ENCODE data around the gene CBX2.
"Not testable (repeated sequence)": the region's sequence is repeated elsewhere in the genome, so short reads cannot be mapped to it uniquely, and the experiment has no call there.

CBX2 gene

GRCh38 chr17:79771276-79771675, 6.7 kb upstream of the CBX2 start:
- Histone ChIP-seq H3K9me2 (replicated peaks; ENCODE audit: insufficient read depth, low read length) (no peaks in the 10 kb centered on the region), H3K27ac (ENCODE audit: low read depth, low read length) (no peak overlapping the region), H4K20me1 (ENCODE audit: low read depth, low read length) (no peaks in the 10 kb centered on the region), H3K4me3 (ENCODE audit: insufficient read depth, low read length, poor library complexity, severe bottlenecking) (no peak overlapping the region), H2AFZ (ENCODE audit: low read depth, low read length, severe bottlenecking) (no peak overlapping the region), H3K79me2 (ENCODE audit: insufficient read depth, low read length) (no peaks in the 10 kb centered on the region), H3K4me2 (ENCODE audit: low read depth, low read length, poor library complexity, severe bottlenecking) (no peak overlapping the region), H3K36me3 (ENCODE audit: low read length) (no peaks in the 10 kb centered on the region), H3K27me3 (ENCODE audit: low read length) (no peaks in the 10 kb centered on the region), H3K9ac (ENCODE audit: low read length) (no peak overlapping the region), H3K9me3 (ENCODE audit: insufficient read depth, low read length) (no peaks in the 10 kb centered on the region), H3F3A (ENCODE audit: insufficient read depth) (no peaks in the 10 kb centered on the region)
- TF ChIP-seq EZH2phosphoT487 (conservative IDR thresholded peaks at IDR 0.05; ENCODE audit: low read length) (no peak), CTCF (IDR thresholded peaks at IDR 0.05; ENCODE audit: insufficient read depth, low read length, poor library complexity, severe bottlenecking) (no peak)

GRCh38 chr17:79772726-79773125, 5.2 kb upstream of the CBX2 start:
- H2AFZ ChIP-seq (ENCODE audit: low read depth, low read length, severe bottlenecking); H3K9ac ChIP-seq (ENCODE audit: low read length); H3K79me2 ChIP-seq (ENCODE audit: insufficient read depth, low read length); H3K36me3 ChIP-seq (ENCODE audit: low read length); H4K20me1 ChIP-seq (ENCODE audit: low read depth, low read length); H3K9me3 ChIP-seq (ENCODE audit: insufficient read depth, low read length); H3K27ac ChIP-seq (ENCODE audit: low read depth, low read length); H3K4me2 ChIP-seq (ENCODE audit: low read depth, low read length, poor library complexity, severe bottlenecking); H3K4me3 ChIP-seq (ENCODE audit: insufficient read depth, low read length, poor library complexity, severe bottlenecking); H3K9me2 ChIP-seq (replicated peaks; ENCODE audit: insufficient read depth, low read length); H3F3A ChIP-seq (ENCODE audit: insufficient read depth); H3K27me3 ChIP-seq (ENCODE audit: low read length): not testable (repeated sequence)

GRCh38 chr17:79774561-79774975, 3.4 kb upstream of the CBX2 start:
- Histone ChIP-seq H3F3A (ENCODE audit: insufficient read depth) (peaks cover 6% of the 10 kb centered on the region), H3K4me3 (ENCODE audit: insufficient read depth, low read length, poor library complexity, severe bottlenecking) (no peak overlapping the region), H3K4me2 (ENCODE audit: low read depth, low read length, poor library complexity, severe bottlenecking) (no peak overlapping the region), H3K36me3 (ENCODE audit: low read length) (no peaks in the 10 kb centered on the region), H3K9ac (ENCODE audit: low read length) (no peak overlapping the region), H3K9me2 (replicated peaks; ENCODE audit: insufficient read depth, low read length) (no peaks in the 10 kb centered on the region), H2AFZ (ENCODE audit: low read depth, low read length, severe bottlenecking) (no peak overlapping the region), H3K79me2 (ENCODE audit: insufficient read depth, low read length) (peaks cover 7% of the 10 kb centered on the region; the same call in 1 of the 2 replicates), H4K20me1 (ENCODE audit: low read depth, low read length) (no peaks in the 10 kb centered on the region), H3K27me3 (ENCODE audit: low read length) (no peaks in the 10 kb centered on the region), H3K9me3 (ENCODE audit: insufficient read depth, low read length) (no peaks in the 10 kb centered on the region), H3K27ac (ENCODE audit: low read depth, low read length) (no peak overlapping the region)
- TF ChIP-seq EZH2phosphoT487 (conservative IDR thresholded peaks at IDR 0.05; ENCODE audit: low read length) (no peak), CTCF (IDR thresholded peaks at IDR 0.05; ENCODE audit: insufficient read depth, low read length, poor library complexity, severe bottlenecking) (no peak)

- H3F3A ChIP-seq (ENCODE audit: insufficient read depth): peaks cover 6% of the 10 kb centered on the region
- no peak for TF ChIP-seq EZH2phosphoT487 (conservative IDR thresholded peaks at IDR 0.05; ENCODE audit: low read length)
- TF ChIP-seq CTCF (IDR thresholded peaks at IDR 0.05; ENCODE audit: insufficient read depth, low read length, poor library complexity, severe bottlenecking): no peak
- H2AFZ ChIP-seq (ENCODE audit: low read depth, low read length, severe bottlenecking): no peak overlapping the region
- H3K36me3 ChIP-seq (ENCODE audit: low read length): no peaks in the 10 kb centered on the region
- no peak overlapping the region for H3K9ac ChIP-seq (ENCODE audit: low read length)
- H4K20me1 ChIP-seq (ENCODE audit: low read depth, low read length): no peaks in the 10 kb centered on the region
- H3K27ac ChIP-seq (ENCODE audit: low read depth, low read length): no peak overlapping the region
- no peak overlapping the region for H3K4me3 ChIP-seq (ENCODE audit: insufficient read depth, low read length, poor library complexity, severe bottlenecking)
- H3K4me2 ChIP-seq (ENCODE audit: low read depth, low read length, poor library complexity, severe bottlenecking): no peak overlapping the region
- no peaks in the 10 kb centered on the region for H3K27me3 ChIP-seq (ENCODE audit: low read length)
- no peaks in the 10 kb centered on the region for H3K9me3 ChIP-seq (ENCODE audit: insufficient read depth, low read length)
- no peaks in the 10 kb centered on the region for H3K9me2 ChIP-seq (replicated peaks; ENCODE audit: insufficient read depth, low read length)
- peaks cover 9% of the 10 kb centered on the region; the same call in 1 of the 2 replicates for H3K79me2 ChIP-seq (ENCODE audit: insufficient read depth, low read length)
Measured at GRCh38 chr17:79775632-79776031, 2.3 kb upstream of the CBX2 start.

All from SU-DHL-6 (cell line).